Measurements from ENCODE around the gene NLGN2.

Gene NLGN2

GRCh38 chr17:7416323-7416722 lies 8.7 kb downstream of the NLGN2 start:
- no peaks in the 10 kb centered on the region for H3K27me3 Mint-ChIP-seq
- no peak for DNase-seq
- H3K4me1 Mint-ChIP-seq (ENCODE audit: low read depth) = no peaks in the 10 kb centered on the region
- H3K4me3 Mint-ChIP-seq = no peak overlapping the region
- H3K9me3 Mint-ChIP-seq = no peaks in the 10 kb centered on the region
- H3K27ac Mint-ChIP-seq = no peak overlapping the region
- no peaks in the 10 kb centered on the region for H3K36me3 Mint-ChIP-seq (ENCODE audit: low read depth)

GRCh38 chr17:7417056-7417655 lies 9.5 kb downstream of the NLGN2 start:
- H3K27me3 Mint-ChIP-seq = no peaks in the 10 kb centered on the region
- no peak overlapping the region for H3K4me3 Mint-ChIP-seq

GRCh38 chr17:7418472-7419152 lies 11.0 kb downstream of the NLGN2 start:
- Mint-ChIP-seq H3K4me3 (no peak overlapping the region), H3K4me1 (ENCODE audit: low read depth) (no peaks in the 10 kb centered on the region), H3K27me3 (no peaks in the 10 kb centered on the region), H3K27ac (no peak overlapping the region), H3K36me3 (ENCODE audit: low read depth) (no peaks in the 10 kb centered on the region), H3K9me3 (no peaks in the 10 kb centered on the region)
- no peak for DNase-seq

More at GRCh38 chr17:7417056-7417655, 9.5 kb downstream of the NLGN2 start:
- no peaks in the 10 kb centered on the region for H3K4me1 Mint-ChIP-seq (ENCODE audit: low read depth)
- H3K9me3 Mint-ChIP-seq = no peaks in the 10 kb centered on the region
- no peak for DNase-seq
- no peaks in the 10 kb centered on the region for H3K36me3 Mint-ChIP-seq (ENCODE audit: low read depth)
- no peak overlapping the region for H3K27ac Mint-ChIP-seq

- no peak within 1 kb of the TSS for H3K27ac Mint-ChIP-seq
- no peak for DNase-seq
- no peak within 1 kb of the TSS for H3K4me3 Mint-ChIP-seq
- no peaks in the 10 kb centered on the region for H3K36me3 Mint-ChIP-seq (ENCODE audit: low read depth)
- no peaks in the 10 kb centered on the region for H3K9me3 Mint-ChIP-seq
- H3K4me1 Mint-ChIP-seq (ENCODE audit: low read depth) = no peaks in the 10 kb centered on the region
- no peaks in the 10 kb centered on the region for H3K27me3 Mint-ChIP-seq
Observed at GRCh38 chr17:7419819-7420610, 12.4 kb downstream of the NLGN2 start, which contains the start of gene SPEM1. SPEM1 (plus strand) TSS chr17:7420324; CDS start chr17:7420385, 61 bp downstream.

GRCh38 chr17:7421186-7421585 lies 13.5 kb downstream of the NLGN2 start:
- Mint-ChIP-seq H3K9me3 (no peaks in the 10 kb centered on the region), H3K4me1 (ENCODE audit: low read depth) (no peaks in the 10 kb centered on the region), H3K36me3 (ENCODE audit: low read depth) (no peaks in the 10 kb centered on the region), H3K4me3 (no peak overlapping the region), H3K27me3 (no peaks in the 10 kb centered on the region), H3K27ac (no peak overlapping the region)
- DNase-seq = no peak

GRCh38 chr17:7423679-7424078 lies 16.0 kb downstream of the NLGN2 start:
- Mint-ChIP-seq H3K4me1 (ENCODE audit: low read depth) (no peaks in the 10 kb centered on the region), H3K4me3 (no peak overlapping the region), H3K27ac (no peak overlapping the region), H3K9me3 (no peaks in the 10 kb centered on the region), H3K36me3 (ENCODE audit: low read depth) (no peaks in the 10 kb centered on the region), H3K27me3 (no peaks in the 10 kb centered on the region)
- no peak for DNase-seq

- Mint-ChIP-seq H3K36me3 (ENCODE audit: low read depth) (no peaks in the 10 kb centered on the region), H3K27ac (no peak within 1 kb of the TSS), H3K27me3 (no peaks in the 10 kb centered on the region), H3K4me1 (ENCODE audit: low read depth) (no peaks in the 10 kb centered on the region), H3K4me3 (no peak within 1 kb of the TSS), H3K9me3 (no peaks in the 10 kb centered on the region)
- DNase-seq = no peak
Observed at GRCh38 chr17:7425316-7425715, 17.7 kb downstream of the NLGN2 start, which contains the start of gene SPEM2. SPEM2 (plus strand) TSS chr17:7425616; CDS start chr17:7425689, 73 bp downstream.

GRCh38 chr17:7425756-7426155 lies 18.1 kb downstream of the NLGN2 start:
- Mint-ChIP-seq H3K27ac (no peak overlapping the region), H3K27me3 (no peaks in the 10 kb centered on the region), H3K4me3 (no peak overlapping the region), H3K36me3 (ENCODE audit: low read depth) (no peaks in the 10 kb centered on the region), H3K9me3 (no peaks in the 10 kb centered on the region), H3K4me1 (ENCODE audit: low read depth) (no peaks in the 10 kb centered on the region)
- DNase-seq = no peak

- DNase-seq = no peak
- no peaks in the 10 kb centered on the region for H3K36me3 Mint-ChIP-seq (ENCODE audit: low read depth)
- H3K27me3 Mint-ChIP-seq = no peaks in the 10 kb centered on the region
- H3K4me3 Mint-ChIP-seq = no peak overlapping the region
- H3K4me1 Mint-ChIP-seq (ENCODE audit: low read depth) = no peaks in the 10 kb centered on the region
- H3K9me3 Mint-ChIP-seq = no peaks in the 10 kb centered on the region
- H3K27ac Mint-ChIP-seq = no peak overlapping the region
Observed at GRCh38 chr17:7426203-7426863, 18.7 kb downstream of the NLGN2 start.

GRCh38 chr17:7426896-7427489 lies 19.3 kb downstream of the NLGN2 start:
- H3K36me3 Mint-ChIP-seq (ENCODE audit: low read depth) = no peaks in the 10 kb centered on the region
- no peaks in the 10 kb centered on the region for H3K4me1 Mint-ChIP-seq (ENCODE audit: low read depth)
- H3K9me3 Mint-ChIP-seq = no peaks in the 10 kb centered on the region
- no peak overlapping the region for H3K4me3 Mint-ChIP-seq
- no peaks in the 10 kb centered on the region for H3K27me3 Mint-ChIP-seq
- H3K27ac Mint-ChIP-seq = no peak overlapping the region
- DNase-seq = no peak

GRCh38 chr17:7427549-7427948 lies 19.9 kb downstream of the NLGN2 start:
- no peaks in the 10 kb centered on the region for H3K36me3 Mint-ChIP-seq (ENCODE audit: low read depth)
- H3K4me1 Mint-ChIP-seq (ENCODE audit: low read depth) = no peaks in the 10 kb centered on the region
- H3K4me3 Mint-ChIP-seq = no peak overlapping the region
- no peak for DNase-seq
- H3K27ac Mint-ChIP-seq = no peak overlapping the region
- no peaks in the 10 kb centered on the region for H3K27me3 Mint-ChIP-seq
- H3K9me3 Mint-ChIP-seq = no peaks in the 10 kb centered on the region

GRCh38 chr17:7428557-7428956 lies 20.9 kb downstream of the NLGN2 start, which contains the start of gene SPEM3:
SPEM3 (plus strand) TSS chr17:7428857; CDS start chr17:7428903, 46 bp downstream.
- Mint-ChIP-seq H3K9me3 (no peaks in the 10 kb centered on the region), H3K4me3 (no peak within 1 kb of the TSS), H3K27ac (no peak within 1 kb of the TSS), H3K27me3 (no peaks in the 10 kb centered on the region), H3K36me3 (ENCODE audit: low read depth) (no peaks in the 10 kb centered on the region), H3K4me1 (ENCODE audit: low read depth) (no peaks in the 10 kb centered on the region)
- no peak for DNase-seq

- no peak overlapping the region for H3K4me3 Mint-ChIP-seq
- H3K27ac Mint-ChIP-seq = no peak overlapping the region
- no peaks in the 10 kb centered on the region for H3K4me1 Mint-ChIP-seq (ENCODE audit: low read depth)
- H3K36me3 Mint-ChIP-seq (ENCODE audit: low read depth) = no peaks in the 10 kb centered on the region
- DNase-seq = no peak
- H3K9me3 Mint-ChIP-seq = no peaks in the 10 kb centered on the region
- no peaks in the 10 kb centered on the region for H3K27me3 Mint-ChIP-seq
Observed at GRCh38 chr17:7429722-7430121, 22.1 kb downstream of the NLGN2 start.

GRCh38 chr17:7431231-7431630 lies 23.6 kb downstream of the NLGN2 start:
- Mint-ChIP-seq H3K27ac (no peak overlapping the region), H3K36me3 (ENCODE audit: low read depth) (peaks cover 4% of the 10 kb centered on the region), H3K4me1 (ENCODE audit: low read depth) (peaks cover 12% of the 10 kb centered on the region), H3K9me3 (no peaks in the 10 kb centered on the region), H3K4me3 (no peak overlapping the region), H3K27me3 (no peaks in the 10 kb centered on the region)
- DNase-seq = no peak

Measured in activated T-cell treated with anti-CD3 and anti-CD28 coated beads, Interleukin-2, amount 50 U/mL, for 24 hours (primary cell).